Skeletal muscle satellite cell (primary cell): ENCODE results near the gene CLP1.
A peak's percentile ranks its signal among the peaks of the same experiment; 100 is the strongest.

ENCODE experiments used
- H3K27me3 ChIP-seq: 2 replicates; pipeline ENCODE4 v1.7.0; 2013; ENCODE audit warnings: low read length; ENCODE audit not compliant: control insufficient read depth, insufficient read depth
- H3K36me3 ChIP-seq: 2 replicates; pipeline ENCODE4 v1.7.0; 2013; ENCODE audit warnings: mild to moderate bottlenecking, control low read depth, low read length; ENCODE audit not compliant: insufficient read depth
- H3K4me1 ChIP-seq: 2 replicates; pipeline ENCODE4 v1.7.0; 2013; ENCODE audit warnings: low read length; ENCODE audit not compliant: control insufficient read depth, insufficient read depth
- H3K4me2 ChIP-seq: 2 replicates; pipeline ENCODE4 v1.7.0; 2013; ENCODE audit warnings: mild to moderate bottlenecking, low read length
- H3K4me3 ChIP-seq: 2 replicates; pipeline ENCODE4 v1.7.0; 2013; ENCODE audit warnings: low read length
- H3K9ac ChIP-seq: 2 replicates; pipeline ENCODE4 v1.7.0; 2013; ENCODE audit warnings: mild to moderate bottlenecking, low read depth, low read length, moderate library complexity
- H3K9me3 ChIP-seq: replicated peaks from 2 replicates; pipeline ENCODE4 v1.7.0; 2013; ENCODE audit warnings: mild to moderate bottlenecking, control low read depth, low read length
- small RNA-seq: library from RNA; depleted of rRNA; stranded (forward); fragments of <200 nt; gene quantifications from one replicate; pipeline ENCODE3, GENCODE V24; 2012

CLP1 gene

DNA sequence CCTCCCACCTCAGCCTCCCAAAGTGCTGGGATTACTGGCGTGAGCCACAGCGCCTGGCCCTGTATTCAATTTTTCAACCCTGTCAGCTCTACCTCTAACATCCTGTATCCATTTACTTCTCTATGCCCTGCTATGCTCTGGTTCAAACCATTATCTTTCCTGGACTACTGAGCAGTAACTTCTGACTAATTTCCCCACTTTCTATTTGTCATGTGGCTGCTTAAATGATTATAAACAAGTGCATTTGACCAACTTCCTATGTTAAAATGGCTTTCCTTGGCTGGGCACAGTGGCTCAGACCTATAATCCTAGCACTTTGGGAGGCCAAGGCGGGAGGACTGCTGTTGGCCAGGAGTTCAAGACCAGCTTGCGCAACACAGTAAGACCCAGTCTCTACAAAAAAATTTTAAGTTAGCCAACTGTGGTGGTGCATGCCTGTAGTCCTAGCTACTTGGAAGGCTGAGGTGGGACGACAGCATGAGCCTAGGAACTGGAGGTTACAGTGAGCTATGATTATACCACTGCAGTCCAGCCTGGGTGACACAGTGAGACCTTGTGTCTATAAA, 52.3 kb downstream of the CLP1 start:
- Histone ChIP-seq H3K27me3 (no peaks in the 10 kb centered on the region), H3K4me2 (no peak overlapping the region), H3K4me3 (no peak overlapping the region), H3K36me3 (peaks cover 9% of the 10 kb centered on the region), H3K9me3 (no peaks in the 10 kb centered on the region), H3K4me1 (peaks cover 19% of the 10 kb centered on the region), H3K9ac (no peak overlapping the region)

Small RNA genes lying within 50 kb of the gene (small RNA-seq; reads per million reads assigned to genes)
- gene MIR130A, result 1,110 reads per million, percentile 99 among the genes with 10 or more reads in this experiment
